Measurements from ENCODE around the gene MLYCD.

DNA sequence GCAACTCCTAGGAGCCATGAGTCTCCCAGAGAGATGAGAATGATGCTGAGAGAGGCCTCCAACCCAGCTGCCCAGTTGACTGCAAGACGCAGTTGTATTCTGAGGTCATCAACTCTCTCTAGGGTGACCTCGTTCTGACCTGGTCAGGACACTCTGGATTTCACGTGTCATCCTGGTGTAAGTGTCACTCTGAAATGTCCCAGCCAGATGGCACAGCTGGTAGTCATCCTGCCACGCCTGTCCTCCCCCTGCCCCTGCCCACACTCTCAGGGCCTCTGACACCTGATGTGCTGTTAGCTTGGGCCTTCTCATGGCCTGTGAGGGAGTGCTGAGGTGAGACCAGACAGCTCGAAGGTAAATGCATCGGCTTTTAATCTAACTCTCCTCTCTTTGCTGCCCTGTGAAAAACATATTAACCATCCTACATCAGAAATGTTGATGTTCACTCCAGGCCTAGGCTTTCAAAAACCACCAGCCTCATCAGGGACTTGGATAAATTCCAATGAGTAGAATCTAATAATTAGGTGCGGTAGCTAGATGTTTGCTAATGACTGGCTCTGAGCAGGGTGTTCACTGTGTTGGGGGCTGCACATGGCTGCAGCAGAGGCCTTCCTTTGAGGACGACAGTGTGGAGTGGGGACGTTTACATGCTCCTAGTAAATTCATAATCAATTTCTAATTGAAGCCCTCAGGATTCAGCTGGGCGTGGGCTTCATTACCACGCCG is 13.8 kb downstream of the MLYCD start:
- TF ChIP-seq, protein P1, sequence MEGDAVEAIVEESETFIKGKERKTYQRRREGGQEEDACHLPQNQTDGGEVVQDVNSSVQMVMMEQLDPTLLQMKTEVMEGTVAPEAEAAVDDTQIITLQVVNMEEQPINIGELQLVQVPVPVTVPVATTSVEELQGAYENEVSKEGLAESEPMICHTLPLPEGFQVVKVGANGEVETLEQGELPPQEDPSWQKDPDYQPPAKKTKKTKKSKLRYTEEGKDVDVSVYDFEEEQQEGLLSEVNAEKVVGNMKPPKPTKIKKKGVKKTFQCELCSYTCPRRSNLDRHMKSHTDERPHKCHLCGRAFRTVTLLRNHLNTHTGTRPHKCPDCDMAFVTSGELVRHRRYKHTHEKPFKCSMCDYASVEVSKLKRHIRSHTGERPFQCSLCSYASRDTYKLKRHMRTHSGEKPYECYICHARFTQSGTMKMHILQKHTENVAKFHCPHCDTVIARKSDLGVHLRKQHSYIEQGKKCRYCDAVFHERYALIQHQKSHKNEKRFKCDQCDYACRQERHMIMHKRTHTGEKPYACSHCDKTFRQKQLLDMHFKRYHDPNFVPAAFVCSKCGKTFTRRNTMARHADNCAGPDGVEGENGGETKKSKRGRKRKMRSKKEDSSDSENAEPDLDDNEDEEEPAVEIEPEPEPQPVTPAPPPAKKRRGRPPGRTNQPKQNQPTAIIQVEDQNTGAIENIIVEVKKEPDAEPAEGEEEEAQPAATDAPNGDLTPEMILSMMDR (conservative IDR thresholded peaks at IDR 0.05; ENCODE audit: low read depth in 2 of 2): no peak
- TF ChIP-seq POLR2AphosphoS5 (IDR thresholded peaks at IDR 0.05; ENCODE audit: low read depth) (no peak), EZH2 (IDR thresholded peaks at IDR 0.05; ENCODE audit: low read depth, unreplicated experiment) (no peak), STAT1 (IDR thresholded peaks at IDR 0.05; ENCODE audit: unreplicated experiment) (no peak), EZH2phosphoT487 (IDR thresholded peaks at IDR 0.05; ENCODE audit: unreplicated experiment) (no peak)
- TF ChIP-seq, protein P2, sequence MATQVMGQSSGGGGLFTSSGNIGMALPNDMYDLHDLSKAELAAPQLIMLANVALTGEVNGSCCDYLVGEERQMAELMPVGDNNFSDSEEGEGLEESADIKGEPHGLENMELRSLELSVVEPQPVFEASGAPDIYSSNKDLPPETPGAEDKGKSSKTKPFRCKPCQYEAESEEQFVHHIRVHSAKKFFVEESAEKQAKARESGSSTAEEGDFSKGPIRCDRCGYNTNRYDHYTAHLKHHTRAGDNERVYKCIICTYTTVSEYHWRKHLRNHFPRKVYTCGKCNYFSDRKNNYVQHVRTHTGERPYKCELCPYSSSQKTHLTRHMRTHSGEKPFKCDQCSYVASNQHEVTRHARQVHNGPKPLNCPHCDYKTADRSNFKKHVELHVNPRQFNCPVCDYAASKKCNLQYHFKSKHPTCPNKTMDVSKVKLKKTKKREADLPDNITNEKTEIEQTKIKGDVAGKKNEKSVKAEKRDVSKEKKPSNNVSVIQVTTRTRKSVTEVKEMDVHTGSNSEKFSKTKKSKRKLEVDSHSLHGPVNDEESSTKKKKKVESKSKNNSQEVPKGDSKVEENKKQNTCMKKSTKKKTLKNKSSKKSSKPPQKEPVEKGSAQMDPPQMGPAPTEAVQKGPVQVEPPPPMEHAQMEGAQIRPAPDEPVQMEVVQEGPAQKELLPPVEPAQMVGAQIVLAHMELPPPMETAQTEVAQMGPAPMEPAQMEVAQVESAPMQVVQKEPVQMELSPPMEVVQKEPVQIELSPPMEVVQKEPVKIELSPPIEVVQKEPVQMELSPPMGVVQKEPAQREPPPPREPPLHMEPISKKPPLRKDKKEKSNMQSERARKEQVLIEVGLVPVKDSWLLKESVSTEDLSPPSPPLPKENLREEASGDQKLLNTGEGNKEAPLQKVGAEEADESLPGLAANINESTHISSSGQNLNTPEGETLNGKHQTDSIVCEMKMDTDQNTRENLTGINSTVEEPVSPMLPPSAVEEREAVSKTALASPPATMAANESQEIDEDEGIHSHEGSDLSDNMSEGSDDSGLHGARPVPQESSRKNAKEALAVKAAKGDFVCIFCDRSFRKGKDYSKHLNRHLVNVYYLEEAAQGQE (IDR thresholded peaks at IDR 0.05; ENCODE audit: unreplicated experiment): no peak

Measured in GM23338 (cell line).